Bronchial epithelial cell (primary cell): Measurements from ENCODE around the gene DPP6. TPM values are rescaled to one million over a fixed set of nuclear protein-coding genes. Genes with fewer than 3 reads are reported as not detected.

Experiments used
- DNase-seq: peaks from one replicate; pipeline ENCODE4 v3.0.0-alpha.2; 2010; ENCODE audit warnings: low read depth
- FAIRE-seq: peaks from 2 replicates; lab custom pipeline; 2011; peaks lifted over from hg19 to GRCh38; lab: Jason Lieb, UNC
- H3K27me3 ChIP-seq: 2 replicates; pipeline ENCODE4 v1.5.1; 2011; ENCODE audit warnings: low read length; ENCODE audit not compliant: control insufficient read depth, insufficient read depth
- H3K36me3 ChIP-seq: 2 replicates; pipeline ENCODE4 v1.5.1; 2011; ENCODE audit warnings: low read length; ENCODE audit not compliant: control insufficient read depth, insufficient read depth
- H3K4me3 ChIP-seq: 2 replicates; pipeline ENCODE4 v1.5.1; 2011; ENCODE audit warnings: mild to moderate bottlenecking, low read depth, low read length, control low read depth
- CTCF ChIP-seq: IDR thresholded peaks from 2 replicates; pipeline ENCODE4 v1.5.1; 2011; ENCODE audit warnings: mild to moderate bottlenecking, moderate library complexity, low read length, control low read depth, inconsistent platforms; ENCODE audit not compliant: insufficient read depth, severe bottlenecking
- total RNA-seq: library from RNA; depleted of rRNA; stranded (reverse); fragments of >200 nt; gene quantifications from 2 replicates; pipeline ENCODE4 v1.2.1, GENCODE V29; 2014

Gene DPP6
- total RNA-seq, 1 donor from 2014 or later: not detected

DNA sequence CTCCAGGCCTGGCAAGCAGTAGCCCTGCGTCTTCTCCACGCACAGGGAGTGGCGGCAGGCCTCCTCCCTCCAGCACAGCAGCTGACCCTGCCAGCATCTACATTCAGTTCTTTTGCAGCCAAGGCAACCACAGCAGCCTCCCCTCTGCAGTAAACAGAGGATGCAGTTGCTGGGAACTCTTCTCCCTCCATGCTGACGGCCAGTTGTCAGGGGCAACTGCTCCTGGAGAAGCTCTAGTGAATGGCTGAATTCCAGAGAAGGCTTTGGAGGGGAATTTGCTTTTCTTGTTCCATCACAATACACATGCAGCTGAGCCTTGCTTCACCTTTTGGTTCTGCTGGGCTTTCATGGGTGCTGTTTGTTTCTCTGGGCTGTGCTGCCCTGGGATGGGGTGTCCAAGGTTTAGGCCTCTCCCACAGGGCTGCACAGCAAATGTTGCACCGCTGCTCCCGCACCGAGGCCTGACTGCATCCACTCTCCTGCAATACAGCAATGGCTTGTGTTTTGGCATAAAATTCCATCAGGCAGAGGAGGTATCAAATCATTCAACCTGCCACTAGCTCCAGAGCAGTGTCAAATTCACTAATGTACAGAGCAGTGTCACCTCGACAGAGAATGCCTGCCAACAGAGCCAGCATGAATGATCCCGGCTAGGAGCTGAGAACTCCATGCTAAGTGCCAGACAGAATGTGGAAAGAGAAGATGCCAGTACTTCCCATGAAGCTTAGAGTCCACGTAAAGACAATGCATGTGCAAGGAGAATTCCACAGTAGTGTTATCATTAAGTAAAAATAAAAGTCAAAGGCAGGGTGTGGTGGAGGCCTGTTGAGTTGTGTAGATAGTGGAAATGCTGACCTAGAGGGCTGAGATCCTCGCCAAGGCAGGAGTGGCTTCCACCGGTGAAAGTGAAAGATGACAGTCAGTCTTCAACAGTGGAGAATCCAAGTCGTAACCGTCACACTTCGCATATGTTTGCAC lies 399.6 kb downstream of the DPP6 start:
- Histone ChIP-seq H3K36me3 (no peaks in the 10 kb centered on the region), H3K27me3 (no peaks in the 10 kb centered on the region), H3K4me3 (no peak overlapping the region)
- TF ChIP-seq CTCF: no peak
- DNase-seq: no peak
- FAIRE-seq: no peak

- FAIRE-seq: no peak
Observed at GRCh38 chr7:154463794-154464193, 411.6 kb downstream of the DPP6 start.

DNA sequence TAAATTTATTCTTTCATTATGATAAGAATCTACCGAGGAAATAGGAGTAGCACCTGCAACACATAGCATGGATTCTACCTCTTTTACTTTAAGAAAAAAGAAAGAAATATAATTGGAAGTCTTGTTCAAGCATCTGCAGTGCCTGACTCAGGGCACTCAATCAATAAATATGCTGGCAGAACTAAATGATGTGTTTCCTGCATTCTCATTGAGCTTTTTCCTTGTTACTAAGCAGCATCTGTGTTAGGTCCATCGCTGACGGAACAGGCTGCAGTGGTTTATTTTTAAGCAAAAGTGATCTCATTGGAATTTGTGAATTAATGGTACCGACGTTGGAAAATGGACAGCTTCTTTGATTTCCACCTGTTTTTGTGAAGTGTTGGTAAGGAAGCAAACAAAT lies 417.5 kb downstream of the DPP6 start:
- Histone ChIP-seq H3K4me3 (no peak overlapping the region), H3K36me3 (no peaks in the 10 kb centered on the region), H3K27me3 (no peaks in the 10 kb centered on the region)
- DNase-seq (no peak), FAIRE-seq (no peak)
- TF ChIP-seq CTCF: no peak

More at GRCh38 chr7:154463794-154464193, 411.6 kb downstream of the DPP6 start:
- no peaks in the 10 kb centered on the region for H3K36me3 ChIP-seq
- TF ChIP-seq CTCF: no peak
- no peaks in the 10 kb centered on the region for H3K27me3 ChIP-seq
- no peak for DNase-seq
- no peak overlapping the region for H3K4me3 ChIP-seq

GRCh38 chr7:154472343-154472742 lies 420.1 kb downstream of the DPP6 start:
- TF ChIP-seq CTCF: no peak
- H3K4me3 ChIP-seq: no peak overlapping the region
- FAIRE-seq (no peak), DNase-seq (no peak)
- no peaks in the 10 kb centered on the region for H3K36me3 ChIP-seq
- H3K27me3 ChIP-seq: no peaks in the 10 kb centered on the region

DNA sequence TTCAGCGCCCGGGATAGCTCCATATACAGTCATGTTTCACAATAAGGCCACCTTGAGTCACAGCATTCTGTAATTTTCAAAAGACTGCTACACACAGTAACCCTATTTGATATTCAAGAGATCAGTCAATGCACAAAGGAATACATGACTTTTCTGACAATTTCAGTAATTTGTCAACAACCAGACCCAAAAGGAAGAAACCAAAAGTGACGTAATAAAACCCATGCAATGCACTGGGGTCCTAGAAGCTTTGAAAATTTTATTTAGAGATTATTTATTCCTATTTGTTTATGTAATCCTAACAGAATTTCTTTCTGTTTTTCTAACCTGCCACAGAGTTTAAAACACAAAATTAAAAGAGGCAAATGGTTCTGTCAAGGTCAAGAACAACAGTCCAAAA lies 421.2 kb downstream of the DPP6 start:
- Histone ChIP-seq H3K27me3 (no peaks in the 10 kb centered on the region), H3K4me3 (no peak overlapping the region), H3K36me3 (no peaks in the 10 kb centered on the region)
- FAIRE-seq (no peak), DNase-seq (no peak)
- no peak for TF ChIP-seq CTCF
